ENCODE measurements around the gene SFMBT2.

SFMBT2 gene

GRCh38 chr10:7372504-7372903 lies 38.3 kb downstream of the SFMBT2 start:
- H3K27ac ChIP-seq: no peak overlapping the region
- TF ChIP-seq CTCF (conservative IDR thresholded peaks at IDR 0.05): no peak

- no peak for TF ChIP-seq CTCF (conservative IDR thresholded peaks at IDR 0.05)
- no peak overlapping the region for H3K27ac ChIP-seq
Measured at GRCh38 chr10:7370511-7370910, 40.3 kb downstream of the SFMBT2 start.

GRCh38 chr10:7365027-7365745 lies 45.6 kb downstream of the SFMBT2 start:
- no peak for TF ChIP-seq CTCF (conservative IDR thresholded peaks at IDR 0.05)
- H3K27ac ChIP-seq: no peak overlapping the region

GRCh38 chr10:7364474-7364873 lies 46.4 kb downstream of the SFMBT2 start:
- TF ChIP-seq CTCF (conservative IDR thresholded peaks at IDR 0.05): no peak
- no peak overlapping the region for H3K27ac ChIP-seq

GRCh38 chr10:7363700-7364099 lies 47.1 kb downstream of the SFMBT2 start:
- no peak for TF ChIP-seq CTCF (conservative IDR thresholded peaks at IDR 0.05)
- no peak overlapping the region for H3K27ac ChIP-seq

- H3K27ac ChIP-seq: no peak overlapping the region
- TF ChIP-seq CTCF (conservative IDR thresholded peaks at IDR 0.05): no peak
Measured at GRCh38 chr10:7362471-7362870, 48.4 kb downstream of the SFMBT2 start.

GRCh38 chr10:7361316-7361715 lies 49.5 kb downstream of the SFMBT2 start:
- no peak for TF ChIP-seq CTCF (conservative IDR thresholded peaks at IDR 0.05)

More at GRCh38 chr10:7361316-7361715, 49.5 kb downstream of the SFMBT2 start:
- no peak overlapping the region for H3K27ac ChIP-seq
